GM06990 (cell line): ENCODE results near the gene MYO5B.

Experiments
- DNase-seq: peaks from one replicate; pipeline ENCODE4 v3.0.0-alpha.2; 2011; ENCODE audit not compliant: insufficient read length; ENCODE audit errors: extremely low read depth
- H3K27me3 ChIP-seq: replicated peaks from 2 replicates; pipeline ENCODE4 v1.6.0; 2011; ENCODE audit warnings: low read length; ENCODE audit not compliant: control insufficient read depth, insufficient read depth
- H3K36me3 ChIP-seq: 2 replicates; pipeline ENCODE4 v1.5.1; 2011; ENCODE audit warnings: low read length; ENCODE audit not compliant: control insufficient read depth, insufficient read depth
- H3K4me3 ChIP-seq: replicated peaks from 2 replicates; pipeline ENCODE4 v1.5.1; 2011; ENCODE audit warnings: low read depth, mild to moderate bottlenecking, control low read depth, low read length
- CTCF ChIP-seq: IDR thresholded peaks from 2 replicates; pipeline ENCODE4 v1.5.1; 2011; ENCODE audit warnings: low read length, control low read depth, mild to moderate bottlenecking, inconsistent platforms; ENCODE audit not compliant: insufficient read depth, poor library complexity, severe bottlenecking

MYO5B gene

GRCh38 chr18:49931179-49931578 lies 263.8 kb downstream of the MYO5B start:
- no peak for DNase-seq
- no peak for TF ChIP-seq CTCF
- no peaks in the 10 kb centered on the region for H3K36me3 ChIP-seq
- no peaks in the 10 kb centered on the region; the same call in 1 of the 2 replicates for H3K27me3 ChIP-seq
- no peak overlapping the region for H3K4me3 ChIP-seq

GRCh38 chr18:49926106-49926745 lies 268.7 kb downstream of the MYO5B start:
- Histone ChIP-seq H3K27me3 (no peaks in the 10 kb centered on the region; the same call in none of the 2 replicates), H3K36me3 (no peaks in the 10 kb centered on the region), H3K4me3 (no peak overlapping the region)
- no peak for DNase-seq
- TF ChIP-seq CTCF = no peak

- no peak for DNase-seq
- Histone ChIP-seq H3K27me3 (no peaks in the 10 kb centered on the region; the same call in none of the 2 replicates), H3K36me3 (no peaks in the 10 kb centered on the region), H3K4me3 (no peak overlapping the region)
- TF ChIP-seq CTCF = no peak
These were observed 270.5 kb downstream of the MYO5B start for GRCh38 chr18:49924293-49924983.

GRCh38 chr18:49922228-49922627 lies 272.7 kb downstream of the MYO5B start:
- Histone ChIP-seq H3K27me3 (peaks cover 1% of the 10 kb centered on the region; the same call in 1 of the 2 replicates), H3K36me3 (no peaks in the 10 kb centered on the region), H3K4me3 (no peak overlapping the region)
- no peak for DNase-seq
- TF ChIP-seq CTCF = no peak

- DNase-seq = no peak
- no peak for TF ChIP-seq CTCF
- Histone ChIP-seq H3K4me3 (no peak overlapping the region), H3K36me3 (no peaks in the 10 kb centered on the region), H3K27me3 (peaks cover 1% of the 10 kb centered on the region)
These were observed 273.5 kb downstream of the MYO5B start for GRCh38 chr18:49921318-49921985.
